Adrenal gland (tissue), 5 donors: ENCODE data around the gene BRCA2.

Experiments used
- CTCF ChIP-seq, 6 experiments: fragments of 450-650 bp in 4 of 6; fragments of 200-600 bp in 2 of 6; sonication (generic) in 1 of 6; IDR thresholded peaks; 1 replicate in 5 of 6; 2 replicates in 1 of 6; pipeline versions ENCODE4 v1.5.1 to v1.8.0; 2016 to 2021; ENCODE audit warnings: antibody characterized with exemption in 6 of 6, mild to moderate bottlenecking in 2 of 6, moderate library complexity in 1 of 6
- POLR2A ChIP-seq, 2 donors: fragments of 450-650 bp; IDR thresholded peaks; one replicate each; pipeline ENCODE4 v1.6.1; 2017; ENCODE audit warnings: antibody characterized with exemption in 2 of 2, mild to moderate bottlenecking in 2 of 2, moderate library complexity in 1 of 2
- donor health status: DM: no; HTN: no; CAD: no.

DNA sequence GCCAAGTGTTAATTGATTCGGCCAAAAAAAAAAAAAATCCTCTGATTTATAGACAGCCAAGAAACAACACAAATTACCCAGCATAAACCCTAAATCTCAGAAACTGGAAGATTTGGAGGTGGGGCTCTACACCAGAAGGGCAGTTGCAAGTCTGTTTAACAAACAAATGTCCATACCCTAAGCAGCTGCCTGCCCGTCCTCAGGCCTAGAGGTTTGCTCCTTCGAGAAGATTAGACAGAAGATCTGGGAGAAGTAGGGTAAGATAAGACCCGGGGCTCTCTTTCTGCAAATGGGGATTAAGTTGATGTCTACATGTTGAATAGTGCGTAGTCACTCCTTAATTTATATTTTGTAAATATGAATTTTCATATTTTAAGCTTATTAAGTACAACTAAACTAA lies 116.1 kb downstream of the BRCA2 start:
- TF ChIP-seq CTCF (IDR thresholded peaks at IDR 0.05) (no peak), POLR2A (IDR thresholded peaks at IDR 0.05) (no peak)
